SK-N-SH (cell line): ENCODE results near the gene ST8SIA6. TPM values are rescaled to one million over a fixed set of nuclear protein-coding genes. Genes with fewer than 3 reads are reported as not detected.
A peak's percentile ranks its signal among the peaks of the same experiment; 100 is the strongest.

Source experiments
- CTCF ChIA-PET: fragments of 300-600, 350-600 bp; formaldehyde crosslinking; extraction: SDS; loops from one replicate; lab custom pipeline; 2021; lab: Yijun Ruan, JAX
- POLR2A ChIA-PET: fragments of 350-600 bp; sonication (Branson Sonifier 250); formaldehyde crosslinking; extraction: SDS; loops from one replicate; lab custom pipeline; 2020; ENCODE audit warnings: antibody characterized with exemption, inconsistent platforms; lab: Yijun Ruan, JAX
- DNase-seq: peaks from one replicate; pipeline ENCODE4 v3.0.0; 2012
- H2AFZ ChIP-seq: fragments of 200-600 bp; sonication (generic); 2 replicates; pipeline ENCODE4 v1.8.1; 2016; ENCODE audit warnings: antibody characterized with exemption, mild to moderate bottlenecking, low read depth
- H3F3A ChIP-seq: fragments of 200-600 bp; sonication (generic); replicated peaks from 2 replicates; pipeline ENCODE3; 2016; ENCODE audit warnings: antibody characterized with exemption, mild to moderate bottlenecking; ENCODE audit not compliant: insufficient read depth
- H3K27ac ChIP-seq, 2 experiments: fragments of 200-500 bp in 1 of 2; fragments of 200-600 bp in 1 of 2; sonication (Bioruptor generic) in 1 of 2; sonication (generic), shearing (Covaris generic) in 1 of 2; 2 replicates each; pipeline versions ENCODE4 v1.5.1 to v1.6.1; 2014 to 2016; ENCODE audit warnings: low read depth in 2 of 2, inconsistent platforms in 1 of 2, low read length in 1 of 2, mild to moderate bottlenecking in 1 of 2, mixed read lengths in 1 of 2
- H3K27me3 ChIP-seq: fragments of 200-600 bp; sonication (generic), shearing (Covaris generic); 2 replicates; pipeline ENCODE4 v1.6.1; 2016; ENCODE audit warnings: mixed run types; ENCODE audit not compliant: insufficient read depth
- H3K36me3 ChIP-seq, 2 experiments: fragments of 200-500 bp in 1 of 2; fragments of 200-600 bp in 1 of 2; sonication (Bioruptor generic) in 1 of 2; sonication (generic) in 1 of 2; replicated peaks in 1 of 2; 2 replicates each; pipeline versions ENCODE3 to v1.5.1; 2014 to 2016; ENCODE audit warnings: low read length in 1 of 2, mild to moderate bottlenecking in 1 of 2; ENCODE audit not compliant: insufficient read depth in 2 of 2, control insufficient read depth in 1 of 2
- H3K4me1 ChIP-seq, 2 experiments: fragments of 200-500 bp in 1 of 2; fragments of 200-600 bp in 1 of 2; sonication (Bioruptor generic) in 1 of 2; sonication (generic), shearing (Covaris generic) in 1 of 2; 2 replicates each; pipeline versions ENCODE4 v1.5.1 to v1.6.1; 2014 to 2016; ENCODE audit warnings: low read depth in 1 of 2, low read length in 1 of 2, mixed run types in 1 of 2; ENCODE audit not compliant: insufficient read depth in 2 of 2, control insufficient read depth in 1 of 2
- H3K4me2 ChIP-seq: fragments of 200-600 bp; sonication (generic), shearing (Covaris generic); 2 replicates; pipeline ENCODE4 v1.6.1; 2017; ENCODE audit warnings: mixed run types
- H3K4me3 ChIP-seq, 2 experiments: fragments of 200-500 bp in 1 of 2; fragments of 200-600 bp in 1 of 2; sonication (Bioruptor generic) in 1 of 2; sonication (generic), shearing (Covaris generic) in 1 of 2; 2 replicates each; pipeline versions ENCODE4 v1.5.1 to v1.8.1; 2014 to 2016; ENCODE audit warnings: low read depth in 2 of 2, inconsistent platforms in 1 of 2, low read length in 1 of 2, mild to moderate bottlenecking in 1 of 2, mixed read lengths in 1 of 2, moderate library complexity in 1 of 2
- H3K79me2 ChIP-seq: fragments of 200-600 bp; sonication (generic); 2 replicates; pipeline ENCODE4 v1.8.1; 2017; ENCODE audit warnings: mild to moderate bottlenecking; ENCODE audit not compliant: insufficient read depth
- H3K9ac ChIP-seq: fragments of 200-600 bp; sonication (generic); 2 replicates; pipeline ENCODE4 v1.6.1; 2017; ENCODE audit warnings: mixed run types
- H3K9me2 ChIP-seq: fragments of 200-600 bp; sonication (generic); 2 replicates; pipeline ENCODE4 v1.6.1; 2017; ENCODE audit warnings: mixed run types
- H3K9me3 ChIP-seq: fragments of 200-600 bp; sonication (generic); 2 replicates; pipeline ENCODE4 v1.6.1; 2017; ENCODE audit warnings: mixed run types, mild to moderate bottlenecking, moderate library complexity
- H4K20me1 ChIP-seq: fragments of 200-600 bp; sonication (generic); 2 replicates; pipeline ENCODE4 v1.6.1; 2017; ENCODE audit warnings: mild to moderate bottlenecking, mixed run types; ENCODE audit not compliant: insufficient read depth
- CHD2 ChIP-seq: fragments of 150-350 bp; IDR thresholded peaks from 2 replicates; pipeline ENCODE4 v1.6.1; 2018; ENCODE audit warnings: low read length; ENCODE audit not compliant: partially characterized antibody
- CTCF ChIP-seq: fragments of 200-600 bp; sonication (generic); IDR thresholded peaks from 2 replicates; pipeline ENCODE4 v1.6.1; 2017; ENCODE audit warnings: antibody characterized with exemption, mild to moderate bottlenecking, moderate library complexity
- ELF1 ChIP-seq: IDR thresholded peaks from 2 replicates; pipeline ENCODE4 v1.4.0; 2012
- EZH2phosphoT487 ChIP-seq: fragments of 200-600 bp; sonication (generic); IDR thresholded peaks from 2 replicates; pipeline ENCODE4 v1.6.1; 2017; ENCODE audit warnings: low read depth, mixed run types, mild to moderate bottlenecking, antibody characterized with exemption, moderate library complexity, borderline replicate concordance
- FOSL2 ChIP-seq: IDR thresholded peaks from 2 replicates; pipeline ENCODE4 v1.4.0; 2012; ENCODE audit warnings: low read depth, mild to moderate bottlenecking, moderate library complexity, borderline replicate concordance
- FOXM1 ChIP-seq: IDR thresholded peaks from 2 replicates; pipeline ENCODE4 v1.4.0; 2012; ENCODE audit warnings: low read depth, mild to moderate bottlenecking
- GABPA ChIP-seq: IDR thresholded peaks from 2 replicates; pipeline ENCODE4 v1.4.0; 2012; ENCODE audit warnings: low read depth, mild to moderate bottlenecking
- GATA2 ChIP-seq: sonication (generic); formaldehyde crosslinking; IDR thresholded peaks from 2 replicates; pipeline ENCODE4 v1.5.0; 2020; ENCODE audit warnings: mild to moderate bottlenecking, missing genetic modification reagents
- IRF3 ChIP-seq: fragments of 150-350 bp; IDR thresholded peaks from 2 replicates; pipeline ENCODE4 v1.6.1; 2016; ENCODE audit warnings: mild to moderate bottlenecking, low read depth, low read length
- JUND ChIP-seq: IDR thresholded peaks from 2 replicates; pipeline ENCODE4 v1.4.0; 2012
- MEF2A ChIP-seq: IDR thresholded peaks from 2 replicates; pipeline ENCODE4 v1.4.0; 2012; ENCODE audit warnings: low read depth, borderline replicate concordance
- MXI1 ChIP-seq: IDR thresholded peaks from 2 replicates; pipeline ENCODE4 v1.6.1; 2012; ENCODE audit warnings: mild to moderate bottlenecking, low read depth, low read length, improper control_type of control experiment
- NFIC ChIP-seq: IDR thresholded peaks from 2 replicates; pipeline ENCODE4 v1.4.0; 2012; ENCODE audit warnings: borderline replicate concordance
- RAD21 ChIP-seq: IDR thresholded peaks from 2 replicates; pipeline ENCODE4 v1.6.1; 2012; ENCODE audit warnings: mild to moderate bottlenecking, low read length
- REST ChIP-seq: IDR thresholded peaks from 2 replicates; pipeline ENCODE4 v1.6.1; 2012; ENCODE audit warnings: mild to moderate bottlenecking, low read depth, low read length, moderate library complexity
- RFX5 ChIP-seq: IDR thresholded peaks from 2 replicates; pipeline ENCODE4 v1.6.1; 2012; ENCODE audit warnings: mild to moderate bottlenecking, improper control_type of control experiment, low read length
- SIN3A ChIP-seq: IDR thresholded peaks from 2 replicates; pipeline ENCODE4 v1.6.1; 2012; ENCODE audit warnings: low read depth, mild to moderate bottlenecking, low read length, moderate library complexity, borderline replicate concordance
- TCF12 ChIP-seq: IDR thresholded peaks from 2 replicates; pipeline ENCODE4 v1.4.0; 2012
- USF2 ChIP-seq: fragments of 150-350 bp; IDR thresholded peaks from 2 replicates; pipeline ENCODE4 v1.6.1; 2017; ENCODE audit warnings: antibody characterized with exemption, low read length, low read depth, borderline replicate concordance
- ZBTB33 ChIP-seq: IDR thresholded peaks from 2 replicates; pipeline ENCODE4 v1.4.0; 2012; ENCODE audit warnings: low read depth, borderline replicate concordance
- WGBS: methylation state at CpG from one replicate; pipeline ENCODE4 v1.1.6; 2017; ENCODE audit warnings: low lambda C conversion rate; 5-methylcytosine and 5-hydroxymethylcytosine counted together
- polyA plus RNA-seq, 3 experiments: library from polyadenylated mRNA; depleted of rRNA; stranded (reverse); fragments of >200 nt; gene quantifications; 2 replicates each; pipeline ENCODE4 v1.2.3, GENCODE V29; 2012

The ST8SIA6 gene
- polyA plus RNA-seq, 1 of the 3 experiments (the other 2 are of a cell fraction): 0.03 TPM

GRCh38 chr10:17503795-17504194, 49.4 kb upstream of the ST8SIA6 start:
- Histone ChIP-seq H3K4me2 (no peak overlapping the region), H3K9me2 (no peaks in the 10 kb centered on the region), H3K36me3 (no peaks in the 10 kb centered on the region), H3K79me2 (no peaks in the 10 kb centered on the region), H3K9me3 (no peaks in the 10 kb centered on the region), H3F3A (peaks cover 28% of the 10 kb centered on the region), H3K4me3 (no peak overlapping the region), H4K20me1 (no peaks in the 10 kb centered on the region), H3K27ac (peak overlapping the region in 1 of 2 experiments; percentile 70; a peak in 1 of 4 replicates), H3K9ac (no peak overlapping the region), H3K27me3 (no peaks in the 10 kb centered on the region), H3K4me1 (peaks cover 0 to 14% of the 10 kb centered on the region in 2 experiments; a peak in 2 of 4 replicates), H2AFZ (no peak overlapping the region)
- no peak for DNase-seq
- no peak for TF ChIP-seq NFIC
- TF ChIP-seq MXI1: no peak
- TF ChIP-seq ELF1: no peak
- no peak for TF ChIP-seq FOSL2
- TF ChIP-seq MEF2A: no peak
- no peak for TF ChIP-seq JUND
- TF ChIP-seq CTCF: no peak
- no peak for TF ChIP-seq CHD2
- TF ChIP-seq EZH2phosphoT487: no peak
- TF ChIP-seq REST: no peak
- no peak for TF ChIP-seq RFX5
- no peak for TF ChIP-seq RAD21
- TF ChIP-seq GABPA: no peak
- TF ChIP-seq TCF12: no peak
- TF ChIP-seq USF2: no peak
- TF ChIP-seq SIN3A: no peak
- no peak for TF ChIP-seq FOXM1
- no peak for TF ChIP-seq ZBTB33
- TF ChIP-seq GATA2 (CRISPR knock-in tag): no peak
- no peak for TF ChIP-seq IRF3
- WGBS: 77% methylated on average over 7 of the region's 7 CpGs
- ChIA-PET POLR2A (no interaction called here), CTCF (interaction anchor here (1.3 kb wide), 1 partner anchor 14 kb away, joined by 4 read pairs; no protein-coding TSS in a partner anchor)
